Activated CD8-positive, alpha-beta memory T cell treated with anti-CD3 and anti-CD28 coated beads, Interleukin-2, amount 50 U/mL, for 24 hours (primary cell): ENCODE data around the gene DLK2.
A peak's percentile ranks its signal among the peaks of the same experiment; 100 is the strongest.

ENCODE experiments used
- DNase-seq: peaks from one replicate; pipeline ENCODE4 v3.0.0-alpha.2; 2020; ENCODE audit errors: extremely low read depth

The DLK2 gene

GRCh38 chr6:43453831-43454230, 1.5 kb downstream of the DLK2 start:
- no peak for DNase-seq

GRCh38 chr6:43452896-43453295, 2.5 kb downstream of the DLK2 start:
- no peak for DNase-seq

GRCh38 chr6:43451939-43452338, 3.4 kb downstream of the DLK2 start:
- DNase-seq, result no peak

GRCh38 chr6:43451348-43451747, 4.0 kb downstream of the DLK2 start:
- DNase-seq, result no peak

GRCh38 chr6:43450699-43451131, 4.6 kb downstream of the DLK2 start:
- no peak for DNase-seq

GRCh38 chr6:43448916-43449315, 6.4 kb downstream of the DLK2 start:
- DNase-seq, result no peak

- DNase-seq, result no peak
Measured at GRCh38 chr6:43447604-43448003, 7.7 kb downstream of the DLK2 start.

GRCh38 chr6:43445576-43445975, 9.8 kb downstream of the DLK2 start:
- no peak for DNase-seq

GRCh38 chr6:43444582-43444981, 10.8 kb downstream of the DLK2 start:
- no peak for DNase-seq

- DNase-seq, result no peak
Measured at GRCh38 chr6:43444036-43444435, 11.3 kb downstream of the DLK2 start.

GRCh38 chr6:43442935-43443334, 12.4 kb downstream of the DLK2 start:
- no peak for DNase-seq

GRCh38 chr6:43437700-43438099, 17.6 kb downstream of the DLK2 start:
- DNase-seq, result no peak

GRCh38 chr6:43436577-43437282, 18.6 kb downstream of the DLK2 start:
- no peak for DNase-seq

GRCh38 chr6:43435682-43436437, 19.5 kb downstream of the DLK2 start:
- no peak for DNase-seq

- DNase-seq, result no peak
Measured at GRCh38 chr6:43434943-43435342, 20.4 kb downstream of the DLK2 start.

GRCh38 chr6:43434001-43434840, 21.1 kb downstream of the DLK2 start:
- DNase-seq, result no peak

- DNase-seq, result no peak
Measured at GRCh38 chr6:43433148-43433547, 22.2 kb downstream of the DLK2 start.

- no peak for DNase-seq
Measured at GRCh38 chr6:43432009-43432945, 23.1 kb downstream of the DLK2 start.

- no peak for DNase-seq
Measured at GRCh38 chr6:43428874-43429273, 26.5 kb downstream of the DLK2 start.

GRCh38 chr6:43428112-43428570, 27.2 kb downstream of the DLK2 start:
- peak; percentile 2 for DNase-seq
